Osteoblast (primary cell): ENCODE results near the gene LAPTM5. TPM values are rescaled to one million over a fixed set of nuclear protein-coding genes. Genes with fewer than 3 reads are reported as not detected.

ENCODE experiments used
- DNase-seq: peaks from one replicate; pipeline ENCODE4 v3.0.0; 2011; ENCODE audit warnings: low spot score, mixed read lengths; ENCODE audit not compliant: insufficient read length; ENCODE audit errors: missing footprints
- H2AFZ ChIP-seq: 2 replicates; pipeline ENCODE4 v1.6.0; 2011; ENCODE audit warnings: mild to moderate bottlenecking, low read length
- H3K27ac ChIP-seq: 2 replicates; pipeline ENCODE4 v1.5.1; 2011; ENCODE audit warnings: mild to moderate bottlenecking, low read depth, low read length, moderate library complexity
- H3K27me3 ChIP-seq: 2 replicates; pipeline ENCODE4 v1.6.0; 2012; ENCODE audit warnings: mild to moderate bottlenecking, control low read depth, inconsistent platforms, low read length, moderate library complexity; ENCODE audit not compliant: insufficient read depth
- H3K36me3 ChIP-seq: 2 replicates; pipeline ENCODE4 v1.5.1; 2011; ENCODE audit warnings: mild to moderate bottlenecking, low read length, control low read depth, moderate library complexity; ENCODE audit not compliant: insufficient read depth
- H3K4me1 ChIP-seq: 2 replicates; pipeline ENCODE4 v1.5.1; 2011; ENCODE audit warnings: mild to moderate bottlenecking, low read length, control low read depth, moderate library complexity; ENCODE audit not compliant: insufficient read depth
- H3K4me2 ChIP-seq: 2 replicates; pipeline ENCODE4 v1.6.0; 2011; ENCODE audit warnings: mild to moderate bottlenecking, low read length; ENCODE audit not compliant: insufficient read depth
- H3K4me3 ChIP-seq: fragments of 200-600 bp; sonication (generic); 3 replicates; pipeline ENCODE4 v1.5.1; 2012; ENCODE audit warnings: mild to moderate bottlenecking, low read length, inconsistent platforms; ENCODE audit not compliant: insufficient read depth
- H3K79me2 ChIP-seq: 2 replicates; pipeline ENCODE4 v1.6.0; 2012; ENCODE audit warnings: mild to moderate bottlenecking, low read length, control low read depth, inconsistent platforms; ENCODE audit not compliant: insufficient read depth
- H3K9me3 ChIP-seq: 2 replicates; pipeline ENCODE4 v1.5.1; 2011; ENCODE audit warnings: low read depth, low read length, control low read depth
- H4K20me1 ChIP-seq: 2 replicates; pipeline ENCODE4 v1.6.0; 2012; ENCODE audit warnings: mild to moderate bottlenecking, low read length, control low read depth; ENCODE audit not compliant: insufficient read depth
- total RNA-seq: library from RNA; depleted of rRNA; stranded (reverse); fragments of >200 nt; gene quantifications from 2 replicates; pipeline ENCODE4 v1.2.3, GENCODE V29; 2012
- TF ChIP-seq, protein P1 (sequence below): IDR thresholded peaks from 2 replicates; pipeline ENCODE4 v1.5.1; 2011; ENCODE audit warnings: mild to moderate bottlenecking, low read depth, low read length, moderate library complexity; ENCODE audit errors: extremely low read depth

LAPTM5 gene
- total RNA-seq, 1 donor: 0.72 TPM

GRCh38 chr1:30764396-30764795, 6.8 kb upstream of the LAPTM5 start:
- Histone ChIP-seq H3K4me2 (no peak overlapping the region), H3K27me3 (no peaks in the 10 kb centered on the region), H3K79me2 (no peaks in the 10 kb centered on the region), H2AFZ (no peak overlapping the region), H3K36me3 (no peaks in the 10 kb centered on the region), H4K20me1 (no peaks in the 10 kb centered on the region), H3K4me3 (no peak overlapping the region), H3K9me3 (no peaks in the 10 kb centered on the region), H3K4me1 (peaks cover 13% of the 10 kb centered on the region), H3K27ac (no peak overlapping the region)
- TF ChIP-seq, protein P1, sequence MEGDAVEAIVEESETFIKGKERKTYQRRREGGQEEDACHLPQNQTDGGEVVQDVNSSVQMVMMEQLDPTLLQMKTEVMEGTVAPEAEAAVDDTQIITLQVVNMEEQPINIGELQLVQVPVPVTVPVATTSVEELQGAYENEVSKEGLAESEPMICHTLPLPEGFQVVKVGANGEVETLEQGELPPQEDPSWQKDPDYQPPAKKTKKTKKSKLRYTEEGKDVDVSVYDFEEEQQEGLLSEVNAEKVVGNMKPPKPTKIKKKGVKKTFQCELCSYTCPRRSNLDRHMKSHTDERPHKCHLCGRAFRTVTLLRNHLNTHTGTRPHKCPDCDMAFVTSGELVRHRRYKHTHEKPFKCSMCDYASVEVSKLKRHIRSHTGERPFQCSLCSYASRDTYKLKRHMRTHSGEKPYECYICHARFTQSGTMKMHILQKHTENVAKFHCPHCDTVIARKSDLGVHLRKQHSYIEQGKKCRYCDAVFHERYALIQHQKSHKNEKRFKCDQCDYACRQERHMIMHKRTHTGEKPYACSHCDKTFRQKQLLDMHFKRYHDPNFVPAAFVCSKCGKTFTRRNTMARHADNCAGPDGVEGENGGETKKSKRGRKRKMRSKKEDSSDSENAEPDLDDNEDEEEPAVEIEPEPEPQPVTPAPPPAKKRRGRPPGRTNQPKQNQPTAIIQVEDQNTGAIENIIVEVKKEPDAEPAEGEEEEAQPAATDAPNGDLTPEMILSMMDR: no peak
- DNase-seq: no peak

- Histone ChIP-seq H3K9me3 (no peaks in the 10 kb centered on the region), H2AFZ (peak overlapping the region; percentile 40), H3K79me2 (no peaks in the 10 kb centered on the region), H3K4me2 (no peak overlapping the region), H3K27ac (peak overlapping the region; percentile 9), H4K20me1 (no peaks in the 10 kb centered on the region), H3K4me3 (no peak overlapping the region), H3K36me3 (no peaks in the 10 kb centered on the region), H3K27me3 (no peaks in the 10 kb centered on the region), H3K4me1 (peaks cover 13% of the 10 kb centered on the region)
- DNase-seq: peak; percentile 93
- TF ChIP-seq, protein P1: no peak
These were observed 6.2 kb upstream of the LAPTM5 start for GRCh38 chr1:30763651-30764248.

- no peaks in the 10 kb centered on the region for H3K27me3 ChIP-seq
- no peaks in the 10 kb centered on the region for H3K36me3 ChIP-seq
- no peaks in the 10 kb centered on the region for H3K9me3 ChIP-seq
- H3K79me2 ChIP-seq: no peaks in the 10 kb centered on the region
- H3K27ac ChIP-seq: peak overlapping the region; percentile 9
- H2AFZ ChIP-seq: peak overlapping the region; percentile 40
- TF ChIP-seq, protein P1: no peak
- DNase-seq: peak; percentile 25
- no peak overlapping the region for H3K4me3 ChIP-seq
- no peak overlapping the region for H3K4me2 ChIP-seq
- H4K20me1 ChIP-seq: no peaks in the 10 kb centered on the region
- H3K4me1 ChIP-seq: peaks cover 13% of the 10 kb centered on the region
These were observed 5.5 kb upstream of the LAPTM5 start for GRCh38 chr1:30762930-30763650.

- H3K36me3 ChIP-seq: no peaks in the 10 kb centered on the region
- TF ChIP-seq, protein P1: no peak
- H3K79me2 ChIP-seq: no peaks in the 10 kb centered on the region
- no peak overlapping the region for H3K27ac ChIP-seq
- no peak overlapping the region for H3K4me2 ChIP-seq
- no peak overlapping the region for H2AFZ ChIP-seq
- peaks cover 17% of the 10 kb centered on the region for H3K4me1 ChIP-seq
- H3K9me3 ChIP-seq: no peaks in the 10 kb centered on the region
- H4K20me1 ChIP-seq: no peaks in the 10 kb centered on the region
- H3K4me3 ChIP-seq: no peak overlapping the region
- DNase-seq: peak; percentile 13
- H3K27me3 ChIP-seq: no peaks in the 10 kb centered on the region
These were observed 4.8 kb upstream of the LAPTM5 start for GRCh38 chr1:30762152-30762929.
